ENCODE results near the gene SLCO3A1.

Gene SLCO3A1

DNA sequence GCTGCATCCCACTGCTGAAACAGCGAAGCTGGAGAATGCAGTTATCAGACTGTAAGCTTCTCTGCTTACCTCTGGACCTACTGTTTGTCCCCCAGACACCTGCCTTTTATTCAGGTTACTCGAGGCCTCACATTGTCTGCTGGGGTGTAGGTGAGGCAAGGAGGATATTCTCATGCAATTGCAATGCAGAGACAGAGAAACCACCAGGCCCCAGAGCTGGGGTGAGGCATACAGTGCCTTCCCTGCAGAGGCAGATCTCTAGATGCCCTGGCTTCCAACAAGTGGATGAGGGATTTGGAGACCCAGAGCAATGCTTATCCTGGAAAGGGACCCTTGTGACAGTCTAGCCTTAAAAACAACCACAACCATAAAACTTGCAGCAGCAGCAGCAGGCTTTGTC lies 276.7 kb downstream of the SLCO3A1 start:
- no peak overlapping the region for H3K4me3 ChIP-seq (ENCODE audit: low read depth, low read length)
- H3K9me3 ChIP-seq (ENCODE audit: control insufficient read depth, insufficient read depth, low read depth, low read length) = no peaks in the 10 kb centered on the region
- ChIA-PET POLR2A (no interaction called here), CTCF (no interaction called here)
- no peaks in the 10 kb centered on the region for H3K36me3 ChIP-seq (ENCODE audit: control insufficient read depth in 2 of 2, insufficient read depth in 1 of 2, low read length in 2 of 2)
- TF ChIP-seq ZNF341 (tag by site-specific recombination; IDR thresholded peaks at IDR 0.05; ENCODE audit: low read depth) (no peak), ZNF433 (tag by site-specific recombination; IDR thresholded peaks at IDR 0.05; ENCODE audit: low read depth) (no peak), ZNF747 (tag by site-specific recombination; IDR thresholded peaks at IDR 0.05) (no peak), ZNF777 (tag by site-specific recombination; IDR thresholded peaks at IDR 0.05; ENCODE audit: borderline replicate concordance) (no peak), ZNF133 (tag by site-specific recombination; IDR thresholded peaks at IDR 0.05) (no peak), ZNF555 (tag by site-specific recombination; conservative IDR thresholded peaks at IDR 0.05) (no peak), ZNF701 (tag by site-specific recombination; IDR thresholded peaks at IDR 0.05) (no peak), ZNF629 (tag by site-specific recombination; IDR thresholded peaks at IDR 0.05) (no peak), ZBTB17 (tag by site-specific recombination; IDR thresholded peaks at IDR 0.05) (no peak), BCL11B (tag by site-specific recombination; IDR thresholded peaks at IDR 0.05; ENCODE audit: low read depth) (no peak), ZFP41 (tag by site-specific recombination; IDR thresholded peaks at IDR 0.05; ENCODE audit: borderline replicate concordance) (no peak), ZBTB1 (tag by site-specific recombination; IDR thresholded peaks at IDR 0.05) (no peak), ZNF416 (tag by site-specific recombination; IDR thresholded peaks at IDR 0.05) (no peak), ZNF544 (tag by site-specific recombination; IDR thresholded peaks at IDR 0.05) (no peak)
- TF ChIP-seq, protein P1, sequence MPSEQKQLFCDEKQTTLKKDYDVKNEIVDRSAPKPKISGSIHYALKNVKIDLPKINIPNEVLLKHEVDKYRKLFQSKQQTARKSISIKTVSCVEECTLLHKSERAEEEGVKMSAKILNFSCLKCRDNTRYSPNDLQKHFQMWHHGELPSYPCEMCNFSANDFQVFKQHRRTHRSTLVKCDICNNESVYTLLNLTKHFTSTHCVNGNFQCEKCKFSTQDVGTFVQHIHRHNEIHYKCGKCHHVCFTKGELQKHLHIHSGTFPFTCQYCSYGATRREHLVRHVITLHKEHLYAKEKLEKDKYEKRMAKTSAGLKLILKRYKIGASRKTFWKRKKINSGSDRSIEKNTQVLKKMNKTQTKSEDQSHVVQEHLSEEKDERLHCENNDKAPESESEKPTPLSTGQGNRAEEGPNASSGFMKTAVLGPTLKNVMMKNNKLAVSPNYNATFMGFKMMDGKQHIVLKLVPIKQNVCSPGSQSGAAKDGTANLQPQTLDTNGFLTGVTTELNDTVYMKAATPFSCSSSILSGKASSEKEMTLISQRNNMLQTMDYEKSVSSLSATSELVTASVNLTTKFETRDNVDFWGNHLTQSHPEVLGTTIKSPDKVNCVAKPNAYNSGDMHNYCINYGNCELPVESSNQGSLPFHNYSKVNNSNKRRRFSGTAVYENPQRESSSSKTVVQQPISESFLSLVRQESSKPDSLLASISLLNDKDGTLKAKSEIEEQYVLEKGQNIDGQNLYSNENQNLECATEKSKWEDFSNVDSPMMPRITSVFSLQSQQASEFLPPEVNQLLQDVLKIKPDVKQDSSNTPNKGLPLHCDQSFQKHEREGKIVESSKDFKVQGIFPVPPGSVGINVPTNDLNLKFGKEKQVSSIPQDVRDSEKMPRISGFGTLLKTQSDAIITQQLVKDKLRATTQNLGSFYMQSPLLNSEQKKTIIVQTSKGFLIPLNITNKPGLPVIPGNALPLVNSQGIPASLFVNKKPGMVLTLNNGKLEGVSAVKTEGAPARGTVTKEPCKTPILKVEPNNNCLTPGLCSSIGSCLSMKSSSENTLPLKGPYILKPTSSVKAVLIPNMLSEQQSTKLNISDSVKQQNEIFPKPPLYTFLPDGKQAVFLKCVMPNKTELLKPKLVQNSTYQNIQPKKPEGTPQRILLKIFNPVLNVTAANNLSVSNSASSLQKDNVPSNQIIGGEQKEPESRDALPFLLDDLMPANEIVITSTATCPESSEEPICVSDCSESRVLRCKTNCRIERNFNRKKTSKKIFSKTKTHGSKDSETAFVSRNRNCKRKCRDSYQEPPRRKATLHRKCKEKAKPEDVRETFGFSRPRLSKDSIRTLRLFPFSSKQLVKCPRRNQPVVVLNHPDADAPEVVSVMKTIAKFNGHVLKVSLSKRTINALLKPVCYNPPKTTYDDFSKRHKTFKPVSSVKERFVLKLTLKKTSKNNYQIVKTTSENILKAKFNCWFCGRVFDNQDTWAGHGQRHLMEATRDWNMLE (tag by site-specific recombination; conservative IDR thresholded peaks at IDR 0.05; ENCODE audit: low read depth) = no peak
- TF ChIP-seq, protein P2, sequence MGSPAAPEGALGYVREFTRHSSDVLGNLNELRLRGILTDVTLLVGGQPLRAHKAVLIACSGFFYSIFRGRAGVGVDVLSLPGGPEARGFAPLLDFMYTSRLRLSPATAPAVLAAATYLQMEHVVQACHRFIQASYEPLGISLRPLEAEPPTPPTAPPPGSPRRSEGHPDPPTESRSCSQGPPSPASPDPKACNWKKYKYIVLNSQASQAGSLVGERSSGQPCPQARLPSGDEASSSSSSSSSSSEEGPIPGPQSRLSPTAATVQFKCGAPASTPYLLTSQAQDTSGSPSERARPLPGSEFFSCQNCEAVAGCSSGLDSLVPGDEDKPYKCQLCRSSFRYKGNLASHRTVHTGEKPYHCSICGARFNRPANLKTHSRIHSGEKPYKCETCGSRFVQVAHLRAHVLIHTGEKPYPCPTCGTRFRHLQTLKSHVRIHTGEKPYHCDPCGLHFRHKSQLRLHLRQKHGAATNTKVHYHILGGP (tag by site-specific recombination; IDR thresholded peaks at IDR 0.05) = no peak
- TF ChIP-seq, protein P3, sequence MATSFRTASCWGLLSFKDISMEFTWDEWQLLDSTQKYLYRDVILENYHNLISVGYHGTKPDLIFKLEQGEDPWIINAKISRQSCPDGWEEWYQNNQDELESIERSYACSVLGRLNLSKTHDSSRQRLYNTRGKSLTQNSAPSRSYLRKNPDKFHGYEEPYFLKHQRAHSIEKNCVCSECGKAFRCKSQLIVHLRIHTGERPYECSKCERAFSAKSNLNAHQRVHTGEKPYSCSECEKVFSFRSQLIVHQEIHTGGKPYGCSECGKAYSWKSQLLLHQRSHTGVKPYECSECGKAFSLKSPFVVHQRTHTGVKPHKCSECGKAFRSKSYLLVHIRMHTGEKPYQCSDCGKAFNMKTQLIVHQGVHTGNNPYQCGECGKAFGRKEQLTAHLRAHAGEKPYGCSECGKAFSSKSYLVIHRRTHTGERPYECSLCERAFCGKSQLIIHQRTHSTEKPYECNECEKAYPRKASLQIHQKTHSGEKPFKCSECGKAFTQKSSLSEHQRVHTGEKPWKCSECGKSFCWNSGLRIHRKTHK (tag by site-specific recombination; IDR thresholded peaks at IDR 0.05) = no peak
- TF ChIP-seq, protein P4, sequence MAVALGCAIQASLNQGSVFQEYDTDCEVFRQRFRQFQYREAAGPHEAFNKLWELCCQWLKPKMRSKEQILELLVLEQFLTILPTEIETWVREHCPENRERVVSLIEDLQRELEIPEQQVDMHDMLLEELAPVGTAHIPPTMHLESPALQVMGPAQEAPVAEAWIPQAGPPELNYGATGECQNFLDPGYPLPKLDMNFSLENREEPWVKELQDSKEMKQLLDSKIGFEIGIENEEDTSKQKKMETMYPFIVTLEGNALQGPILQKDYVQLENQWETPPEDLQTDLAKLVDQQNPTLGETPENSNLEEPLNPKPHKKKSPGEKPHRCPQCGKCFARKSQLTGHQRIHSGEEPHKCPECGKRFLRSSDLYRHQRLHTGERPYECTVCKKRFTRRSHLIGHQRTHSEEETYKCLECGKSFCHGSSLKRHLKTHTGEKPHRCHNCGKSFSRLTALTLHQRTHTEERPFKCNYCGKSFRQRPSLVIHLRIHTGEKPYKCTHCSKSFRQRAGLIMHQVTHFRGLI (tag by site-specific recombination; IDR thresholded peaks at IDR 0.05) = no peak
- H3K27ac ChIP-seq (ENCODE audit: extremely low read depth, low read depth, low read length) = no peak overlapping the region
- no peaks in the 10 kb centered on the region for H3K4me1 ChIP-seq (ENCODE audit: control insufficient read depth, insufficient read depth, low read length)
